ENCODE measurements around the gene NDUFA7.
"Not testable (repeated sequence)": the region's sequence is repeated elsewhere in the genome, so short reads cannot be mapped to it uniquely, and the experiment has no call there.

The NDUFA7 gene

GRCh38 chr19:8321067-8321985 is at the start of gene NDUFA7, which contains the start of gene RPS28:
Gene NDUFA7, minus strand, starts transcription at chr19:8321375. Its CDS starts 17 bp downstream, at chr19:8321358.
Gene RPS28, plus strand, starts transcription at chr19:8321496. Its CDS starts 35 bp downstream, at chr19:8321531.
- DNase-seq (ENCODE audit: low read depth in 2 of 2), result peak; percentile 90 to 91

GRCh38 chr19:8370176-8371010 is 49.2 kb upstream of the NDUFA7 start:
- DNase-seq (ENCODE audit: low read depth in 2 of 2), result no peak

- peak; percentile 94 to 95 for DNase-seq (ENCODE audit: low read depth in 2 of 2)
These were observed 46.3 kb upstream of the NDUFA7 start for GRCh38 chr19:8367327-8368001.

- no peak for DNase-seq (ENCODE audit: low read depth in 2 of 2)
These were observed 45.8 kb upstream of the NDUFA7 start for GRCh38 chr19:8366961-8367326.

- DNase-seq (ENCODE audit: low read depth in 2 of 2), result no peak
These were observed 45.0 kb upstream of the NDUFA7 start for GRCh38 chr19:8366121-8366581.

GRCh38 chr19:8363803-8364771 is 42.9 kb upstream of the NDUFA7 start, which contains the start of gene ANGPTL4:
Gene ANGPTL4, plus strand, starts transcription at chr19:8364155. Its CDS starts 167 bp downstream, at chr19:8364322.
- DNase-seq (ENCODE audit: low read depth in 2 of 2), result no peak

- peak; percentile 83 to 85 for DNase-seq (ENCODE audit: low read depth in 2 of 2)
These were observed 41.0 kb upstream of the NDUFA7 start for GRCh38 chr19:8361921-8362793.

- DNase-seq (ENCODE audit: low read depth in 2 of 2), result no peak
These were observed 39.0 kb upstream of the NDUFA7 start for GRCh38 chr19:8360196-8360595.

GRCh38 chr19:8358948-8359347 is 37.8 kb upstream of the NDUFA7 start:
- no peak for DNase-seq (ENCODE audit: low read depth in 2 of 2)

- no peak for DNase-seq (ENCODE audit: low read depth in 2 of 2)
These were observed 35.9 kb upstream of the NDUFA7 start for GRCh38 chr19:8357007-8357521.

GRCh38 chr19:8355631-8356402 is 34.6 kb upstream of the NDUFA7 start:
- DNase-seq (ENCODE audit: low read depth in 2 of 2), result no peak

- not testable (repeated sequence) for DNase-seq (ENCODE audit: low read depth in 2 of 2)
These were observed 31.7 kb upstream of the NDUFA7 start for GRCh38 chr19:8352845-8353244.

GRCh38 chr19:8352134-8352827 is 31.1 kb upstream of the NDUFA7 start:
- no peak for DNase-seq (ENCODE audit: low read depth in 2 of 2)

- not testable (repeated sequence) for DNase-seq (ENCODE audit: low read depth in 2 of 2)
These were observed 28.6 kb upstream of the NDUFA7 start for GRCh38 chr19:8349629-8350372.

GRCh38 chr19:8343483-8343844 is 22.3 kb upstream of the NDUFA7 start:
- DNase-seq (ENCODE audit: low read depth in 2 of 2), result no peak

- DNase-seq (ENCODE audit: low read depth in 2 of 2), result peak; percentile 79 to 83
These were observed 21.7 kb upstream of the NDUFA7 start, which contains the start of gene KANK3 for GRCh38 chr19:8342684-8343482. Gene KANK3, minus strand, starts transcription at chr19:8343262. Its CDS starts 5,434 bp downstream, at chr19:8337828.

Measured in fibroblast of skin of left quadriceps (primary cell).